ENCODE results near the gene RELB.

- TF ChIP-seq JUN (IDR thresholded peaks at IDR 0.05; ENCODE audit: borderline replicate concordance, low read depth, low read length) (no peak), JUN (CRISPR knock-in tag; IDR thresholded peaks at IDR 0.05; ENCODE audit: borderline replicate concordance) (no peak)
- TF ChIP-seq, protein P1, sequence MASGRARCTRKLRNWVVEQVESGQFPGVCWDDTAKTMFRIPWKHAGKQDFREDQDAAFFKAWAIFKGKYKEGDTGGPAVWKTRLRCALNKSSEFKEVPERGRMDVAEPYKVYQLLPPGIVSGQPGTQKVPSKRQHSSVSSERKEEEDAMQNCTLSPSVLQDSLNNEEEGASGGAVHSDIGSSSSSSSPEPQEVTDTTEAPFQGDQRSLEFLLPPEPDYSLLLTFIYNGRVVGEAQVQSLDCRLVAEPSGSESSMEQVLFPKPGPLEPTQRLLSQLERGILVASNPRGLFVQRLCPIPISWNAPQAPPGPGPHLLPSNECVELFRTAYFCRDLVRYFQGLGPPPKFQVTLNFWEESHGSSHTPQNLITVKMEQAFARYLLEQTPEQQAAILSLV (tag; IDR thresholded peaks at IDR 0.05): no peak
Measured at GRCh38 chr19:45068041-45068440, 66.8 kb downstream of the RELB start.

Measured in K562 (cell line).